DMS114 treated with DMSO at 0.1 percent for 48 hours (cell line): Measurements from ENCODE around the gene CHGA.

Experiments
- DNase-seq: peaks from one replicate; lab custom pipeline; 2025; ENCODE audit not compliant: unreplicated experiment; lab: John Stamatoyannopoulos, UW

CHGA gene

DNA sequence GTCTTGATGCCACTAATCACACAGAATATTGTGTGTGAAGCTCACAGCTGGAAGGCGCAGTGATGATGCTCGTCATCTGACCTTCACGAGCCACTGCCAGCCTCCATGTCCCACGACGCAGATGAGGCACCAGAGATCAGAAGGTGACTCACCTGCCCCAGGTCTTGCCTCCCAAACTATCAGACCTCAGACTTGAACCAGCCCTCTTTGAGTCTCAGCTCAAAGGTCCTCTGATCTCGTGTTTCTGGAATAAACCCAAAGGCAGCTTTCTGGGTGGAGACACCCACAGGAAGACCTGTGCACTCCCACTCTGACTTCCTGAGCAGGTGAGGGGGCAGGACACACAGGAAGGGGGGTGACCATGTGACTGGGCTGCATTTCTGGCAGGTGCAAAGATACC is 19.6 kb upstream of the CHGA start:
- DNase-seq: no peak

- no peak for DNase-seq
These were observed 17.3 kb upstream of the CHGA start for GRCh38 chr14:92905667-92906066.

GRCh38 chr14:92906420-92906819 is 16.5 kb upstream of the CHGA start:
- no peak for DNase-seq

- DNase-seq: no peak
These were observed 16.1 kb upstream of the CHGA start for GRCh38 chr14:92906823-92907222.

DNA sequence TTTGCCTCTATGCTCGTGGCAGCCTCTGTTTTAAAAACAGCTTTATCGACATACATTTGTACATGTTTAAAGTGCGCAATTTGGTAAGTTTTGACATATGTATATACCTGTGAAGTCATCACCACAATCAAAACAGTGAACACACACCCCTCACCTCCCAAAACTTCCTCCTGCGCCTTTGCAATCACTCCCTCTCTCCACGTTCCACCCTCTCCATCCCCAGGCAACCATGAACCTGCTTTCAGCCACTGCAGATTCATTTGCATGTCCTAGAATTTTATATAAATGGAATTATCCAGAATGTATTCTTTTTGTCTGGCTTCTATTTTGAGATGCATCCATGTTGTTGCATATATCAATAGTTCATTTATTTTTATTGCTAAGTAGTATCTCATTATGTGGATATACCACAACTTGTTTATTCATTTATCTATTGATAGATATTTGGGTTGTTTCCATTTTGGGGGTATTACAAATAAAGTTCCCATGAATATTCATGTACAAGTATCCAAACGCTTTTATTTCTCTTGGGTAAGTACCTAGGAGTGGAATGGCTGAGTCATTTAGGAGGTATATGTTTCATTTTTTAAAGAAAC is 15.5 kb upstream of the CHGA start:
- no peak for DNase-seq

DNA sequence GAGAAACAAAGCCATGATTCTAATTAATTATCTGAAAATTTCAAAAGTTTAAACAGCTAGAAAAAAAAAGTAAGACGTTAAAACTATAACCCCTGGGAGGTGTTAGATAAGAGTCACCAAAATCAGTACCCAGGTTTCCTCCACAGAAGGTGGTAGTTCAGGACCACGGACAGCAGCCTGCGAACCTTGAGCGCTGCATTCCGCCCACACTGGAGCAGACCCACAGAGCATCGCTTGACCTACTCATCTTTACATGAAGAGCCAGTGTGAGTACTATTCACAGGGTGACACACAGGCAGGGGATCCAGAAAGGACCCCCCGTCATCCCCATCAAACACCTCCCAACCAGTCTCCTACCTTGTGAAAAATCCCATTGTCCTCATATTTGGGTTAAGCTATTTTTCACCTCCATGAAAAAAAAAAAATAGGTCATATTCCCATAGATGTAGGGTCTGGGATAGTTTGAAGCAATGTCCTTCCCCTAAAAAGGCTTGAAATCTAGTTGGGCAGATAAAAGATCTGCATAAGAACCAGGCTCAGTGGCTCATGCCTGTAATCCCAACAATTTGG is 8.8 kb upstream of the CHGA start:
- no peak for DNase-seq

- no peak for DNase-seq
These were observed 6.7 kb upstream of the CHGA start for GRCh38 chr14:92916201-92916600.

- no peak for DNase-seq
These were observed 5.7 kb upstream of the CHGA start for GRCh38 chr14:92917041-92917940.

DNA sequence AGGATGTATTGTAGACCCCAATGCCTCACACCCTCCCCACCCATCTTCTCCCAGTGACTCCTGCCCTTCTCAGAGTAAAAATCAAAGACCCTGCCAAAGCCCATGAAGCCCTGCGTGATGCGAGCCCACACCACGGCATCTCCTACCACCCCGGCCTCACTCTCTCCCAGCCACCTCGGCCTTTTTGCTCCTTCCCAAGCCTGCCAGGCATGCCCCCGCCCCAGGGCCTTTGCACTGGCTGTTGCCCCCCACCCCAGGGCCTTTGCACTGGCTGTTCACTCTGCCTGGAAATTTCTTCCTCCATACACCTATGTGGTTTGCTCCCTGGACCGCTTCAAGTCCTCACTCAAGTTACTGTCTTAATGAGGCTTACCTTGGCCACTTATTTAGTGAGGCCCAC is 5.0 kb upstream of the CHGA start:
- no peak for DNase-seq

- no peak for DNase-seq
These were observed 2.9 kb upstream of the CHGA start for GRCh38 chr14:92920001-92920400.

DNA sequence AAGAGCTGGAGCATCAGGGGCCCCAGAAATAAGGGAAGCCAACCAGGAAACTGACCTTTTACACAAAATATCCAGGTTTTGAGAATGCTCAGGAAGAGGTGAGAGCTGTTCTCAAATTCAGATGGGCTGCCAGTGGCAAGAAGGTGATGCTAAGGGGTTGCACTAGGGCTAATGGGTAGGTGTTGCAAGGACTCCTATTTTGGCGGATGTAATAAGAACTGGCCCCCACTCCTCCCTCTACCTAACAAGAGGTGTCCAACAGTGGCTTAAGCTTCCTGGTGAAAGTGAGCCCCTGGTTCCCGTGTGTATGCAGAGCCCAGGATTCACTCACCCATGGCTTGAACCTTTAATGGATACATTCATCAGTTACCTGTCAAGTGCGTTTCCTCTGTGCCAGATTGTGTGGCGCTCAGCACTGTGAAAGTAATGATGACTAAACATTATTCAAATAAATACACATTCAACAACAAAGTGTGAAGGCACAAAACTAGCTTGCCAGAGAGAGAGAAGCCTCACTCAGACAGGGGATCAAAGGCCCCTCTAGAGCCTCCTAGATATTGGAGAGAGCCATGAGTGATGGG is 705 bp upstream of the CHGA start:
- no peak for DNase-seq

DNA sequence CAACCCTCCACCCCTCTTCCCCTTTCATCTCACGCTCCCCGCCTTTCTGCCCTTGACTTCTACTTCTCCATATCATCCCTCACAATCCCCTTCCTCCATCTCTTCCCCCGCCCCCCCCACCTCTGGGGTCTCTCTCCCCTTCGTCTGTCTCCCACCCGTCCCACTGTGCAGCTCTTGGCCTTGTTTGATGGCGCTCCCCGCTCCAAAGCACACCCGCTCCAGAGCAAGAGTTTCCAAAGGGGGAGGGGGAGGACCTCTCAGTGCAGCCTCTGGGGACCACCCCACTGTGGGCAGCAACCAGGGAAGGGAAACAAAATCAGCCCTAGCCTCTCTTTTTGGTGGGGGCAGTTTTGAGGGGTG is 774 bp downstream of the CHGA start:
- no peak for DNase-seq

GRCh38 chr14:92924247-92924646 is 1.3 kb downstream of the CHGA start:
- no peak for DNase-seq

DNA sequence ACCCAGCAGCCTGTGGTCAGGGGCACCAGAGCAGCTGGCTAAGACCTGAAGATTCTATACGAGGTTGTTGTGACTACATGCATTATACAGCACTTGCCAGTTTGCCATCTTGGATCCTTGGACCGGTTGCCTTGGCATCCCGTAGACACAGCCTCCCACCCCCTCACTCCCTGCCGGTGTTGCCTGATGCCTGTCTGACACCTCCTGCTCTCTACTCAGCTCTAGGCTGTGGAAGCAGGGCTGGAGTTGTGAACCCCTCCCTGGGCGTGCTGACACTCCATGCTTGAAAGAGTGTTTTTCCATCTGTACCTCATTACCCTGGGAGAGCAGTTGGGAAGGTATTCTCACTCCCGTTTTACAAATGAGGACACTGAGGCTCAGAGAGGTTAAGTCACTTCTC is 2.5 kb downstream of the CHGA start:
- no peak for DNase-seq

DNA sequence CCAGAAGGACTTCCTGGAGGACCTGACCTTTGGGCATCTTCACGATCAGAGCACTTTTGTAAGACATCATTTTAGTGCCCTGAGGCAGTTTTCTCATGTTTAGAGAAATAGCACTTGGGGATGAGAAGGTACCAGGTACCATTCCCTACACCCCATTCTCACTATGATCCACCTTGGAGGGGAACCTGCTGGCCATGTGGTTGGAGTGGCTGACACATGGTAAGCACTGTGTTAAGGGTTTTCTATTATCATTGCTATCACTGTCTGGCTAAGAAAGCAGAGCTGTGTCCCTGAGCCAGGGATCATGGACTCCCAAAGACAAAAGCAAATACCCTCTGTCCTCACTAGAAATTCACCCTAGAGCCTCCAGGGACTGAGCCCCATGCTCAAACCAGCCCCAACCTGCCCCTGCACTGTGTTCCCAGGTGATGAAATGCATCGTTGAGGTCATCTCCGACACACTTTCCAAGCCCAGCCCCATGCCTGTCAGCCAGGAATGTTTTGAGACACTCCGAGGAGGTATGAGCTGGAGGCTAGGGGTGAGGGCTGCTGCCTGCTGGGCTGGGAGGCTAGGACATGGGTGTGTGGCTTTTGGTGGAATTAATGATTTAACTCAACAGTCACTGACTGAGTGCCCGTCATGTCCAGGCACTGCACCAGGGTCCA is 3.4 kb downstream of the CHGA start:
- DNase-seq: no peak

GRCh38 chr14:92926931-92927330 is 4.0 kb downstream of the CHGA start:
- no peak for DNase-seq

- no peak for DNase-seq
These were observed 4.7 kb downstream of the CHGA start for GRCh38 chr14:92927349-92928257.

DNA sequence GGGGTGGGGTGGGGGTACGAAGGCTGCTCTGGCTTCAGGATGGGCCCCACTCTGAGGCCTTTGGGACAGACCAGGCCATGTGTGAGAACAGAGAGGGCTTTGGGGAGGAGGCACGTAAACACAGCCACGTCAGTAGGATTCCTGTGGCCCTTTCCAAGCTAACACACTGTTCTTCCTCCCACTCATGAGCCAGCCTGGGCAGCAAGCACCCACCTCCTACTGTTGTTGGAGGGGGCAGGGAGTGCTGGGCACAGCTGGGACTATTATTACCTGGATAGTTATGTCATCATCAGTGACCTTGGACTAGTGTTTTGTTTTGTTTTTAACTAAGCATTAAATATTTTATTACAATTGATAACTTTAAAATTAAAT is 5.3 kb downstream of the CHGA start:
- no peak for DNase-seq

GRCh38 chr14:92928961-92929688 is 6.2 kb downstream of the CHGA start:
- DNase-seq: no peak
